H1 (cell line): ENCODE measurements around the gene SPACDR. TPM values are rescaled to one million over a fixed set of nuclear protein-coding genes. Genes with fewer than 3 reads are reported as not detected.
A peak's percentile ranks its signal among the peaks of the same experiment; 100 is the strongest.

Source experiments
- CBX8 ChIP-seq: fragments of 300-800, 300-1000 bp; sonication (generic); IDR thresholded peaks from 2 replicates; pipeline ENCODE4 v1.7.1; 2016; ENCODE audit warnings: low read depth, low read length, borderline replicate concordance
- EP300 ChIP-seq, 2 experiments: IDR thresholded peaks; 1 replicate in 1 of 2; 2 replicates in 1 of 2; pipeline ENCODE4 v1.6.1; 2011 to 2012; ENCODE audit warnings: low read depth in 2 of 2, low read length in 2 of 2, mild to moderate bottlenecking in 2 of 2, borderline replicate concordance in 1 of 2, inconsistent platforms in 1 of 2, moderate library complexity in 1 of 2
- GTF2F1 ChIP-seq: IDR thresholded peaks from 2 replicates; pipeline ENCODE4 v1.6.1; 2012; ENCODE audit warnings: low read depth, low read length, improper control_type of control experiment, borderline replicate concordance
- HDAC2 ChIP-seq, 2 experiments: fragments of 300-600 bp in 1 of 2; sonication (generic) in 1 of 2; IDR thresholded peaks; 2 replicates each; pipeline ENCODE4 v1.6.1; 2011 to 2012; ENCODE audit warnings: low read depth in 2 of 2, low read length in 2 of 2, mild to moderate bottlenecking in 2 of 2, moderate library complexity in 2 of 2, borderline replicate concordance in 1 of 2, inconsistent platforms in 1 of 2
- HDAC6 ChIP-seq: IDR thresholded peaks from one replicate; pipeline ENCODE4 v1.7.1; 2012; ENCODE audit warnings: low read depth, mild to moderate bottlenecking, inconsistent platforms, low read length, moderate library complexity
- JUND ChIP-seq: IDR thresholded peaks from 2 replicates; pipeline ENCODE4 v1.6.1; 2011; ENCODE audit warnings: mild to moderate bottlenecking, improper control_type of control experiment, low read length
- KDM4A ChIP-seq: IDR thresholded peaks from one replicate; pipeline ENCODE4 v1.7.1; 2012; ENCODE audit warnings: low read depth, mild to moderate bottlenecking, moderate library complexity, low read length, inconsistent platforms; ENCODE audit not compliant: severe bottlenecking
- POLR2AphosphoS5 ChIP-seq: IDR thresholded peaks from 2 replicates; pipeline ENCODE4 v1.6.1; 2011; ENCODE audit warnings: low read depth, low read length
- RAD21 ChIP-seq, 2 experiments: IDR thresholded peaks in 1 of 2; conservative IDR thresholded peaks in 1 of 2; 2 replicates each; pipeline ENCODE4 v1.6.1; 2011; ENCODE audit warnings: low read depth in 2 of 2, low read length in 2 of 2, improper control_type of control experiment in 1 of 2, inconsistent platforms in 1 of 2, mild to moderate bottlenecking in 1 of 2, moderate library complexity in 1 of 2
- RNF2 ChIP-seq: fragments of 200-900, 300-1000 bp; sonication (generic); IDR thresholded peaks from 2 replicates; pipeline ENCODE4 v1.7.1; 2016; ENCODE audit warnings: borderline replicate concordance, low read depth, mild to moderate bottlenecking, antibody characterized with exemption, low read length; ENCODE audit not compliant: poor library complexity, severe bottlenecking; ENCODE audit errors: missing control alignments
- SIN3A ChIP-seq, 2 experiments: IDR thresholded peaks in 1 of 2; conservative IDR thresholded peaks in 1 of 2; 2 replicates each; pipeline ENCODE4 v1.6.1; 2011 to 2012; ENCODE audit warnings: low read length in 2 of 2, improper control_type of control experiment in 1 of 2, low read depth in 1 of 2, mild to moderate bottlenecking in 1 of 2
- SIRT6 ChIP-seq: IDR thresholded peaks from one replicate; pipeline ENCODE4 v1.7.1; 2012; ENCODE audit warnings: low read length, inconsistent platforms
- SRF ChIP-seq: IDR thresholded peaks from 2 replicates; pipeline ENCODE4 v1.6.1; 2011; ENCODE audit warnings: mild to moderate bottlenecking, low read depth, low read length, moderate library complexity
- TAF7 ChIP-seq: optimal IDR thresholded peaks from 2 replicates; pipeline ENCODE3; 2011; ENCODE audit warnings: low read depth, mild to moderate bottlenecking, inconsistent platforms, low read length, moderate library complexity, borderline replicate concordance
- YY1 ChIP-seq: IDR thresholded peaks from 2 replicates; pipeline ENCODE4 v1.6.1; 2011; ENCODE audit warnings: low read depth, mild to moderate bottlenecking, low read length
- ZNF274 ChIP-seq: IDR thresholded peaks from 2 replicates; pipeline ENCODE4 v1.7.0; 2012; ENCODE audit warnings: low read length, borderline replicate concordance; ENCODE audit errors: extremely low read depth
- polyA plus RNA-seq, 7 experiments: library from polyadenylated mRNA; depleted of rRNA in 3 of 7; stranded (reverse) in 5 of 7; unstranded in 2 of 7; fragments of >200 nt in 5 of 7; fragments of 200-250 nt in 2 of 7; gene quantifications; 1 replicate in 5 of 7; 2 replicates in 1 of 7; 4 replicates in 1 of 7; pipeline versions ENCODE4 v1.2.1 to v1.2.3, GENCODE V29; 2011 to 2013; ENCODE audit warnings: missing spikeins in 2 of 7, mixed read lengths in 2 of 7
- total RNA-seq: library from RNA; stranded (reverse); fragmentation: NEBNext Ultra II Directional; extraction: Animal tissue kit (Norgen Biotek cat#: 25700); gene quantifications from 2 replicates; pipeline ENCODE4 v1.2.1, GENCODE V29; 2021
- TF ChIP-seq, protein P1 (sequence below), 3 experiments: IDR thresholded peaks; 1 replicate in 2 of 3; 2 replicates in 1 of 3; pipeline versions ENCODE4 v1.5.1 to v1.6.1; 2011; ENCODE audit warnings: low read length in 3 of 3, mild to moderate bottlenecking in 3 of 3, inconsistent platforms in 2 of 3, low read depth in 1 of 3, moderate library complexity in 1 of 3; ENCODE audit not compliant: insufficient read depth in 1 of 3; ENCODE audit errors: control extremely low read depth in 1 of 3
- TF ChIP-seq, protein P2 (sequence below): IDR thresholded peaks from 2 replicates; pipeline ENCODE4 v1.6.1; 2011; ENCODE audit warnings: low read depth, mild to moderate bottlenecking, low read length; ENCODE audit not compliant: insufficient read depth

Gene SPACDR
- total and polyA plus RNA-seq, 2 of the 8 experiments (the other 6 are each of a cell fraction or from before 2014, with no cell fraction given) = 0.26 TPM; not detected in 1

DNA sequence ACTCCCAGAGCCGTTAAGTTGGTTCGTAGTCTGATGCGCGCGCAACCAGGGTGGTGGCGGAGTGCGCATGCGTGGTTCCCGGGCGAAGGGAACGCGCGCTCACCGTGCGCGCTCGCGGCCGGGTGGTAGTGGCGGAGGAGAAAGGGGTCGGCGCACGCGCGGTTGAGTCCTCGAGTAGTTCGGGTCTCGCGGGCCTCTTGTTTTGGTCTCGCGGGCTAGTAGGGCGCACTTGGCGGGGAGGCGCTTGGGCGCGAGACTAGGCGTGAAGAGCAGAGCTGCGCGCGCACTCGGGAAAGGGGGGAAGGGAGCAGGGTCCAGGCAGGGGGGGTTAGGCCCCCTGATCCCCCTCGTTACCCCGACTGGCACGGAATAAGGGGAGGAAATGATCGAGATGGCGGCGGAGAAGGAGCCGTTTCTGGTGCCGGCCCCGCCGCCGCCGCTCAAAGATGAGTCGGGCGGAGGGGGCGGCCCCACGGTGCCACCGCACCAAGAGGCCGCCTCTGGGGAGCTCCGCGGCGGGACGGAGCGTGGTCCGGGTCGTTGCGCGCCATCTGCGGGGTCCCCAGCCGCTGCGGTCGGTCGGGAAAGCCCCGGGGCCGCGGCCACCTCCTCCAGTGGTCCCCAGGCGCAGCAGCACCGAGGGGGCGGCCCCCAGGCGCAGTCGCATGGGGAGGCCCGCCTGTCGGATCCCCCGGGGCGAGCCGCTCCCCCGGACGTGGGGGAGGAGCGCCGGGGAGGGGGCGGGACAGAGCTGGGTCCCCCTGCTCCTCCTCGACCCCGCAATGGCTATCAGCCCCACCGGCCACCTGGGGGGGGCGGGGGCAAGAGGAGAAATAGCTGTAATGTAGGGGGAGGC lies 34.2 kb downstream of the SPACDR start, which contains the start of gene MEPCE (continued):
- TF ChIP-seq HDAC2 (IDR thresholded peaks at IDR 0.05; ENCODE audit: borderline replicate concordance in 1 of 2, low read depth in 2 of 2, low read length in 2 of 2) (no peak), RNF2 (no peak), KDM4A (no peak), GTF2F1 (no peak), POLR2AphosphoS5 (peak; percentile 69; the same call in 1 of the 2 replicates), JUND (no peak), TAF7 (no peak), HDAC6 (no peak), SIN3A (conservative IDR thresholded peaks at IDR 0.05 in 1 of 2, IDR thresholded peaks at IDR 0.05 in 1 of 2; ENCODE audit: low read depth in 1 of 2, low read length in 2 of 2) (no peak; a peak in 1 of 4 replicates), RAD21 (IDR thresholded peaks at IDR 0.05 in 1 of 2, conservative IDR thresholded peaks at IDR 0.05 in 1 of 2; ENCODE audit: low read depth in 2 of 2, low read length in 2 of 2) (no peak), EP300 (IDR thresholded peaks at IDR 0.05; ENCODE audit: borderline replicate concordance in 1 of 2, low read depth in 2 of 2, low read length in 2 of 2) (no peak), YY1 (no peak), SRF (no peak), SIRT6 (no peak), ZNF274 (no peak), CBX8 (no peak)
- TF ChIP-seq, protein P1, sequence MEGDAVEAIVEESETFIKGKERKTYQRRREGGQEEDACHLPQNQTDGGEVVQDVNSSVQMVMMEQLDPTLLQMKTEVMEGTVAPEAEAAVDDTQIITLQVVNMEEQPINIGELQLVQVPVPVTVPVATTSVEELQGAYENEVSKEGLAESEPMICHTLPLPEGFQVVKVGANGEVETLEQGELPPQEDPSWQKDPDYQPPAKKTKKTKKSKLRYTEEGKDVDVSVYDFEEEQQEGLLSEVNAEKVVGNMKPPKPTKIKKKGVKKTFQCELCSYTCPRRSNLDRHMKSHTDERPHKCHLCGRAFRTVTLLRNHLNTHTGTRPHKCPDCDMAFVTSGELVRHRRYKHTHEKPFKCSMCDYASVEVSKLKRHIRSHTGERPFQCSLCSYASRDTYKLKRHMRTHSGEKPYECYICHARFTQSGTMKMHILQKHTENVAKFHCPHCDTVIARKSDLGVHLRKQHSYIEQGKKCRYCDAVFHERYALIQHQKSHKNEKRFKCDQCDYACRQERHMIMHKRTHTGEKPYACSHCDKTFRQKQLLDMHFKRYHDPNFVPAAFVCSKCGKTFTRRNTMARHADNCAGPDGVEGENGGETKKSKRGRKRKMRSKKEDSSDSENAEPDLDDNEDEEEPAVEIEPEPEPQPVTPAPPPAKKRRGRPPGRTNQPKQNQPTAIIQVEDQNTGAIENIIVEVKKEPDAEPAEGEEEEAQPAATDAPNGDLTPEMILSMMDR (IDR thresholded peaks at IDR 0.05; ENCODE audit: control extremely low read depth in 1 of 3, insufficient read depth in 1 of 3, low read depth in 1 of 3, low read length in 3 of 3) = no peak
- TF ChIP-seq, protein P2, sequence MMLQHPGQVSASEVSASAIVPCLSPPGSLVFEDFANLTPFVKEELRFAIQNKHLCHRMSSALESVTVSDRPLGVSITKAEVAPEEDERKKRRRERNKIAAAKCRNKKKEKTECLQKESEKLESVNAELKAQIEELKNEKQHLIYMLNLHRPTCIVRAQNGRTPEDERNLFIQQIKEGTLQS = no peak
